Astrocyte (in vitro differentiated cells and primary cell): Measurements from ENCODE around the gene ORC6. TPM values are rescaled to one million over a fixed set of nuclear protein-coding genes. Genes with fewer than 3 reads are reported as not detected.
"Not testable (repeated sequence)": the region's sequence is repeated elsewhere in the genome, so short reads cannot be mapped to it uniquely, and the experiment has no call there.

Experiments used
- DNase-seq: peaks from one replicate; pipeline ENCODE4 v3.0.0-alpha.2; 2010; ENCODE audit warnings: low read depth
- FAIRE-seq: peaks from 2 replicates; lab custom pipeline; 2011; peaks lifted over from hg19 to GRCh38; lab: Jason Lieb, UNC
- H2AFZ ChIP-seq: 2 replicates; pipeline ENCODE4 v1.6.0; 2012; ENCODE audit warnings: low read depth, low read length, inconsistent platforms
- H3K27ac ChIP-seq: 2 replicates; pipeline ENCODE4 v1.5.1; 2011; ENCODE audit warnings: low read depth, low read length, inconsistent platforms
- H3K27me3 ChIP-seq: 2 replicates; pipeline ENCODE4 v1.6.0; 2011; ENCODE audit warnings: low read length, inconsistent platforms; ENCODE audit not compliant: insufficient read depth
- H3K36me3 ChIP-seq: 2 replicates; pipeline ENCODE4 v1.5.1; 2011; ENCODE audit warnings: low read length, inconsistent platforms; ENCODE audit not compliant: insufficient read depth
- H3K4me1 ChIP-seq: 2 replicates; pipeline ENCODE4 v1.5.1; 2011; ENCODE audit warnings: low read length, inconsistent platforms; ENCODE audit not compliant: insufficient read depth
- H3K4me2 ChIP-seq: 2 replicates; pipeline ENCODE4 v1.6.0; 2012; ENCODE audit warnings: low read length, inconsistent platforms
- H3K4me3 ChIP-seq: 2 replicates; pipeline ENCODE4 v1.5.1; 2011; ENCODE audit warnings: low read depth, mild to moderate bottlenecking, low read length, inconsistent platforms; ENCODE audit not compliant: insufficient read depth
- H3K79me2 ChIP-seq: 2 replicates; pipeline ENCODE4 v1.6.0; 2012; ENCODE audit warnings: mild to moderate bottlenecking, low read length, inconsistent platforms; ENCODE audit not compliant: insufficient read depth
- H3K9ac ChIP-seq: 2 replicates; pipeline ENCODE4 v1.6.0; 2012; ENCODE audit warnings: mild to moderate bottlenecking, low read length, inconsistent platforms
- H3K9me3 ChIP-seq: 2 replicates; pipeline ENCODE4 v1.5.1; 2012; ENCODE audit warnings: low read depth, mild to moderate bottlenecking, low read length, inconsistent platforms; ENCODE audit not compliant: insufficient read depth
- H4K20me1 ChIP-seq: 2 replicates; pipeline ENCODE4 v1.6.0; 2012; ENCODE audit warnings: low read length, inconsistent platforms; ENCODE audit not compliant: insufficient read depth
- H3K27ac Mint-ChIP-seq: one replicate; pipeline ENCODE4 v1.8.0; 2021; ENCODE audit warnings: mild to moderate bottlenecking, mixed read lengths; ENCODE audit not compliant: unreplicated experiment
- H3K27me3 Mint-ChIP-seq: one replicate; pipeline ENCODE4 v1.8.0; 2021; ENCODE audit warnings: low read depth, mixed read lengths; ENCODE audit not compliant: unreplicated experiment
- H3K36me3 Mint-ChIP-seq: one replicate; pipeline ENCODE4 v1.8.0; 2021; ENCODE audit warnings: low read depth, mixed read lengths; ENCODE audit not compliant: unreplicated experiment
- H3K4me1 Mint-ChIP-seq: one replicate; pipeline ENCODE4 v1.8.0; 2021; ENCODE audit warnings: low read depth, mixed read lengths; ENCODE audit not compliant: unreplicated experiment
- H3K4me3 Mint-ChIP-seq: one replicate; pipeline ENCODE4 v1.8.0; 2021; ENCODE audit warnings: mild to moderate bottlenecking, moderate library complexity, mixed read lengths; ENCODE audit not compliant: unreplicated experiment
- H3K9me3 Mint-ChIP-seq: one replicate; pipeline ENCODE4 v1.8.0; 2021; ENCODE audit warnings: mild to moderate bottlenecking, mixed read lengths; ENCODE audit not compliant: unreplicated experiment
- EZH2 ChIP-seq: IDR thresholded peaks from 2 replicates; pipeline ENCODE4 v1.6.1; 2012; ENCODE audit warnings: mild to moderate bottlenecking, low read length, inconsistent platforms; ENCODE audit not compliant: insufficient read depth
- total RNA-seq: library from RNA; stranded (reverse); gene quantifications from 2 replicates; pipeline ENCODE4 v1.2.1, GENCODE V29; 2021
- TF ChIP-seq, protein P1 (sequence below): IDR thresholded peaks from 2 replicates; pipeline ENCODE4 v1.5.1; 2011; ENCODE audit warnings: low read depth, mild to moderate bottlenecking, inconsistent platforms, low read length, moderate library complexity; ENCODE audit not compliant: insufficient read depth

The ORC6 gene
- total RNA-seq, 1 donor from 2014 or later = 16.9 TPM

GRCh38 chr16:46658925-46659324 is 30.5 kb upstream of the ORC6 start:
- FAIRE-seq = no peak
- H3K9me3 ChIP-seq = no peaks in the 10 kb centered on the region
- no peaks in the 10 kb centered on the region for H3K27me3 Mint-ChIP-seq
- peaks cover 10% of the 10 kb centered on the region for H3K36me3 Mint-ChIP-seq
- H3K27ac Mint-ChIP-seq = no peak overlapping the region
- TF ChIP-seq EZH2 = no peak
- TF ChIP-seq, protein P1, sequence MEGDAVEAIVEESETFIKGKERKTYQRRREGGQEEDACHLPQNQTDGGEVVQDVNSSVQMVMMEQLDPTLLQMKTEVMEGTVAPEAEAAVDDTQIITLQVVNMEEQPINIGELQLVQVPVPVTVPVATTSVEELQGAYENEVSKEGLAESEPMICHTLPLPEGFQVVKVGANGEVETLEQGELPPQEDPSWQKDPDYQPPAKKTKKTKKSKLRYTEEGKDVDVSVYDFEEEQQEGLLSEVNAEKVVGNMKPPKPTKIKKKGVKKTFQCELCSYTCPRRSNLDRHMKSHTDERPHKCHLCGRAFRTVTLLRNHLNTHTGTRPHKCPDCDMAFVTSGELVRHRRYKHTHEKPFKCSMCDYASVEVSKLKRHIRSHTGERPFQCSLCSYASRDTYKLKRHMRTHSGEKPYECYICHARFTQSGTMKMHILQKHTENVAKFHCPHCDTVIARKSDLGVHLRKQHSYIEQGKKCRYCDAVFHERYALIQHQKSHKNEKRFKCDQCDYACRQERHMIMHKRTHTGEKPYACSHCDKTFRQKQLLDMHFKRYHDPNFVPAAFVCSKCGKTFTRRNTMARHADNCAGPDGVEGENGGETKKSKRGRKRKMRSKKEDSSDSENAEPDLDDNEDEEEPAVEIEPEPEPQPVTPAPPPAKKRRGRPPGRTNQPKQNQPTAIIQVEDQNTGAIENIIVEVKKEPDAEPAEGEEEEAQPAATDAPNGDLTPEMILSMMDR = no peak
- H2AFZ ChIP-seq = no peak overlapping the region
- no peak overlapping the region for H3K4me3 Mint-ChIP-seq
- H3K4me1 Mint-ChIP-seq = no peaks in the 10 kb centered on the region
- H4K20me1 ChIP-seq = no peaks in the 10 kb centered on the region
- H3K9ac ChIP-seq = no peak overlapping the region
- H3K4me2 ChIP-seq = no peak overlapping the region
- peaks cover 36% of the 10 kb centered on the region for H3K36me3 ChIP-seq
- no peaks in the 10 kb centered on the region for H3K27me3 ChIP-seq
- H3K4me3 ChIP-seq = no peak overlapping the region
- no peak overlapping the region for H3K27ac ChIP-seq
- no peak for DNase-seq
- no peaks in the 10 kb centered on the region for H3K9me3 Mint-ChIP-seq
- no peaks in the 10 kb centered on the region for H3K4me1 ChIP-seq
- H3K79me2 ChIP-seq = no peaks in the 10 kb centered on the region

- H3K27ac ChIP-seq = no peak overlapping the region
- TF ChIP-seq EZH2 = no peak
- TF ChIP-seq, protein P1 = no peak
- H3K36me3 ChIP-seq = peaks cover 43% of the 10 kb centered on the region
- no peak overlapping the region for H3K4me2 ChIP-seq
- FAIRE-seq (no peak), DNase-seq (no peak)
- H3K9ac ChIP-seq = no peak overlapping the region
- no peaks in the 10 kb centered on the region for H3K9me3 Mint-ChIP-seq
- H3K4me1 ChIP-seq = no peaks in the 10 kb centered on the region
- no peaks in the 10 kb centered on the region for H3K9me3 ChIP-seq
- H4K20me1 ChIP-seq = no peaks in the 10 kb centered on the region
- no peak overlapping the region for H2AFZ ChIP-seq
- no peak overlapping the region for H3K27ac Mint-ChIP-seq
- no peaks in the 10 kb centered on the region for H3K27me3 ChIP-seq
- H3K4me1 Mint-ChIP-seq = no peaks in the 10 kb centered on the region
- H3K27me3 Mint-ChIP-seq = no peaks in the 10 kb centered on the region
- H3K4me3 Mint-ChIP-seq = no peak overlapping the region
- H3K36me3 Mint-ChIP-seq = peaks cover 16% of the 10 kb centered on the region
- no peaks in the 10 kb centered on the region for H3K79me2 ChIP-seq
- no peak overlapping the region for H3K4me3 ChIP-seq
These were observed 27.3 kb upstream of the ORC6 start for GRCh38 chr16:46662123-46662522.

GRCh38 chr16:46673320-46674013 is 16.0 kb upstream of the ORC6 start:
- peak; percentile 31 for DNase-seq
- Histone ChIP-seq H3K27ac (no peak overlapping the region), H3K27me3 (no peaks in the 10 kb centered on the region), H3K4me3 (no peak overlapping the region), H2AFZ (no peak overlapping the region), H3K4me1 (no peaks in the 10 kb centered on the region), H3K4me2 (no peak overlapping the region), H4K20me1 (peaks cover 3% of the 10 kb centered on the region), H3K79me2 (peaks cover 6% of the 10 kb centered on the region), H3K9me3 (no peaks in the 10 kb centered on the region), H3K9ac (no peak overlapping the region), H3K36me3 (peaks cover 44% of the 10 kb centered on the region)
- Mint-ChIP-seq H3K4me1 (peaks cover 6% of the 10 kb centered on the region), H3K27ac (no peak overlapping the region), H3K27me3 (no peaks in the 10 kb centered on the region), H3K36me3 (peaks cover 6% of the 10 kb centered on the region), H3K4me3 (no peak overlapping the region), H3K9me3 (no peaks in the 10 kb centered on the region)
- FAIRE-seq = no peak
- no peak for TF ChIP-seq EZH2
- TF ChIP-seq, protein P1 = peak; percentile 96

DNA sequence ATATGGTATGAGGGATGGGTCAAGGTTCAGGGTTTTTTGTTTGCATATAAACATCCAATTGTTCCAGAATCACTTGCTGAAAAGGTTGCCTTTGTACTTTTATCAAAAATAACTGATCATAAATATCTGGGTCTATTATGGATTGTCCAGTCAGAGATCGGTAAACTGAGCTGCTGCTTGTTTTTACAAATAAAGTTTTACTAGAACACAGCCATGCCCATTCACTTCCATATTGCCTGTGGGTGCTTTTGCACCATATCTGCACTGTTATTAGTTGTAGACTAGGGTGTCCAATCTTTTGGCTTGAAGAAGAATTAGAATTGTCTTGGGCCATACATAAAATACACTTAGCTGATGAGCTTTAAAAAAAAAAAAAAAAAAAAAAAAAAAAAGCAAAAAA is 11.5 kb upstream of the ORC6 start:
- not testable (repeated sequence) for H3K9ac ChIP-seq, H3K9me3 ChIP-seq, H3K4me1 ChIP-seq, H3K4me3 Mint-ChIP-seq, H4K20me1 ChIP-seq, DNase-seq, H3K27me3 ChIP-seq, FAIRE-seq, H3K36me3 Mint-ChIP-seq, H3K27ac ChIP-seq, H3K4me2 ChIP-seq, H3K4me3 ChIP-seq, H3K9me3 Mint-ChIP-seq, H2AFZ ChIP-seq, H3K27ac Mint-ChIP-seq, H3K27me3 Mint-ChIP-seq
- Histone ChIP-seq H3K79me2 (peaks cover 17% of the 10 kb centered on the region), H3K36me3 (peaks cover 32% of the 10 kb centered on the region)
- peaks cover 12% of the 10 kb centered on the region for H3K4me1 Mint-ChIP-seq
